Measurements from ENCODE around the gene CEP290.
"Not testable (repeated sequence)": the region's sequence is repeated elsewhere in the genome, so short reads cannot be mapped to it uniquely, and the experiment has no call there.

- TF ChIP-seq CTCF, POLR2A, POLR2AphosphoS5 (IDR thresholded peaks at IDR 0.05): not testable (repeated sequence)
These were observed 8.7 kb downstream of the CEP290 start for GRCh38 chr12:88133181-88133580.

Measured in upper lobe of left lung (tissue), 4 donors.